SK-N-MC (cell line): Measurements from ENCODE around the gene ESPN.

Experiments used
- EZH2 ChIP-seq: fragments of 200-600 bp; sonication (generic); IDR thresholded peaks from one replicate; pipeline ENCODE4 v1.6.1; 2017; ENCODE audit warnings: antibody characterized with exemption
- FOXP2 ChIP-seq: optimal IDR thresholded peaks from 2 replicates; pipeline ENCODE3; 2011; ENCODE audit warnings: mild to moderate bottlenecking, moderate library complexity; ENCODE audit not compliant: insufficient read depth; ENCODE audit errors: extremely low read length, control extremely low read depth
- POLR2AphosphoS5 ChIP-seq: IDR thresholded peaks from 2 replicates; pipeline ENCODE4 v1.6.1; 2012; ENCODE audit warnings: mild to moderate bottlenecking, low read depth, low read length, borderline replicate concordance

DNA sequence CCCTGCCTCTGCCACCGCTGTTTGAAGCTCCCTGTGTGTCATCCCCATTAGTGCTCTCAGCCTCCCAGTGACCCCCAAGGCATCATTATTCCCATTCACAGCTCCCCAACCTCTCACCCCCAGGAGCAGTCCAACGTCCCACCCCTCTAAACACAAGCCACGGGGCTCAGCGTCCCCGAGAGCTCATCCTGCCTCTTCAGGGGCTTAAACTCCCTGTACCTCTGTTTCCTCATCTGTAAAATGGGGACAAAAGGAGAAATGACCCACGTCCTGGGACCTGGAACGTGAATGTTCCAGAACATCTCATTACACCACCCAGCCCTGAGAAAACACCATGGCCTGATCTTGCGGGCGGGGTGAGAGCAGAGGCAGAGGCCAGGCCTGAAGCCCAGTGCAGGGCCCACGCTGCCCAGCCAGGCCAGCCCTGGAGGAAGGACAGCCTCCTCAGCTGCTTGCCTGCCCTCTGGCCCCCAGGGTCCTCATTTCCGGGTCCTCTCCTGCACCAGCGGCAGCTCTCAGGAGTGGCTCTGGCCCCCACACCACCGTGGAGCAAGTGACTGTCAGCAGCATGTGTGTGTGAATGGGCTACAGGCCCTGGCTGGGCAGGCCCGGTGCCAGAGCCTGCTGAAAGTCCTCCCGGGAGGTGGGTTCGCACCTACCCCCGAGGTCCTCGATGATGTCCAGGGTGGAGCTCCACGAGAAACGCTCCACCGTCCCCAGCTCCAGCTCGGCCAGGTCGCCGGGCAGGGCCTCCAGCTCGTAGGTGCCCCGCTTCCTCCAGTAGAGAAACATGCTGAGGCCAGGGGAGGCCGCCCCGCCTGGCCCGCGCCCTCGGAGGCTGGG lies 81.0 kb downstream of the ESPN start:
- TF ChIP-seq POLR2AphosphoS5 (no peak), EZH2 (no peak), FOXP2 (no peak)
